HFF-Myc (cell line): ENCODE measurements around the gene RFESD.
"Not testable (repeated sequence)": the region's sequence is repeated elsewhere in the genome, so short reads cannot be mapped to it uniquely, and the experiment has no call there.

Experiments used
- DNase-seq: peaks from one replicate; pipeline ENCODE4 v3.0.0-alpha.2; 2011; ENCODE audit warnings: low read depth; ENCODE audit errors: extremely low read depth
- H3K4me3 ChIP-seq: replicated peaks from 2 replicates; pipeline ENCODE4 v1.5.1; 2011; ENCODE audit warnings: low read depth, mild to moderate bottlenecking, control low read depth, low read length
- CTCF ChIP-seq: IDR thresholded peaks from 2 replicates; pipeline ENCODE4 v1.5.1; 2012; ENCODE audit warnings: mild to moderate bottlenecking, low read depth, low read length, control low read depth; ENCODE audit errors: missing control alignments

The RFESD gene

GRCh38 chr5:95689680-95690079 lies 43.1 kb downstream of the RFESD start:
- TF ChIP-seq CTCF, result no peak
- DNase-seq, result no peak
- no peak overlapping the region for H3K4me3 ChIP-seq

- H3K4me3 ChIP-seq, result no peak overlapping the region
- TF ChIP-seq CTCF, result no peak
- no peak for DNase-seq
These were observed 43.8 kb downstream of the RFESD start for GRCh38 chr5:95690333-95690732.

- H3K4me3 ChIP-seq, result no peak overlapping the region
- TF ChIP-seq CTCF, result no peak
- DNase-seq, result no peak
These were observed 51.5 kb downstream of the RFESD start for GRCh38 chr5:95697781-95698681.

GRCh38 chr5:95699337-95699736 lies 52.8 kb downstream of the RFESD start:
- no peak overlapping the region for H3K4me3 ChIP-seq
- DNase-seq, result no peak

GRCh38 chr5:95701074-95701473 lies 54.5 kb downstream of the RFESD start:
- DNase-seq, result no peak
- H3K4me3 ChIP-seq, result no peak overlapping the region
- no peak for TF ChIP-seq CTCF

More at GRCh38 chr5:95699337-95699736, 52.8 kb downstream of the RFESD start:
- TF ChIP-seq CTCF, result no peak

- TF ChIP-seq CTCF, result no peak
- DNase-seq, result no peak
- H3K4me3 ChIP-seq, result no peak overlapping the region
These were observed 57.6 kb downstream of the RFESD start for GRCh38 chr5:95704150-95704549.

- DNase-seq, H3K4me3 ChIP-seq: not testable (repeated sequence)
These were observed 59.6 kb downstream of the RFESD start for GRCh38 chr5:95706196-95706595.
